HG03139 (cell line): Measurements from ENCODE around the gene USF2.
"Not testable (repeated sequence)": the region's sequence is repeated elsewhere in the genome, so short reads cannot be mapped to it uniquely, and the experiment has no call there.

Experiments
- ATAC-seq: cut with Tn5 transposase; IDR thresholded peaks from one replicate; pipeline ENCODE4 v1.9.1; 2021; ENCODE audit not compliant: unreplicated experiment

Gene USF2

GRCh38 chr19:35284153-35285094 lies 15.7 kb downstream of the USF2 start:
- ATAC-seq: no peak

DNA sequence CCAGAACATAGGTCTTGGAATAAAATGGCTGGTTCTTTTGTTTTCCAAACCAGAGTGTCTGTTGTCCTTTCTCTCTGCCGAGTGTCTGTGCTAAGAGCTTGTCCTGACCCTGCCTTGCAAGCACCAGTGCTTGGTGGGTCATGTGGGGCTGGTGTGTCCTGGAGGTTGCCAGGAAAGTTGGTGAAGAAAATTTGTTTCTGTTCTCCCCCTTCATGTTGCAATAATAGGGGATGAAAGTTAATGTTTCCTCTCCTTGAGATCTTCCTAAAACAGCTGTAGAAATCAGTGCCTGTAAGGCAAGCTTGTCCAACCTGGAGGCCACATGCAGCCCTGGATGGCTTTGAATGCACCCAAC lies 16.3 kb downstream of the USF2 start:
- no peak for ATAC-seq

GRCh38 chr19:35285465-35285864 lies 16.7 kb downstream of the USF2 start:
- not testable (repeated sequence) for ATAC-seq

DNA sequence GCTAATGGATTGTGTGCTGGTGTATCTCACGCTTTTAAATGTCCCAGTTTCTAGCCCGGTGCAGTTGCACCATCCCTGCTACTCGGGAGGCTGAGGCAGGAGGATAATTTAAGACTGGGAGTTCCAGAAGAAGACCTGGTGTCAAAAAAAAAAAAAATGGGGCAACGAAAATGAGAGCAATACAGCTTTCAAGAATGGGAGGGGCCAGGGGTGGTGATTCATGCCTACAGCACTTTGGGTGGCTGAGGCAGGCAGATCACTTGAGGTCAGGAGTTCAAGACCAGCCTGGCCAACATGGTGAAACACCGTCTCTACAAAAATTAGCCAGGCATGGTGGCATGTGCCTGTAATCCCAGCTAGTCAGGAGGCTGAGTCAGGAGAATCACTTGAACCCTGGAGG lies 17.3 kb downstream of the USF2 start:
- ATAC-seq: not testable (repeated sequence)

DNA sequence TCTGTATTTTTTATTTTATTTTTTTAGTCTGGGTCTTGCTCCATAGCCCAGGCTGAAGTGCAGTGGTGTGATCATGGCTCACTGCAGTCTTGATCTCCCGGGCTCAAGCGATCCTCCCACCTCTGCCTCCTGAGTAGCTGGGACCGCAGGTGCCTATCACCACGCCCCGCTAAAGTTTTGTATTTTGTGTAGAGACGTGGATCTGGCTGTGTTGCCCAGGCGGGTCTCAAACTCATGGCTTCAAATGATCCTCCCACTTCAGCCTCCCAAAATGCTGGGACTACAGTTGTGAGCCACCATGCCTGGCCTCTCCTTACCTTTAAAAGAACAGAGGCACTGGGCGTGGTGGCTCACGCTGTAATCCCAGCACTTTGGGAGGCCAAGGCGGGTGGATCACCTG lies 19.0 kb downstream of the USF2 start:
- no peak for ATAC-seq

- ATAC-seq: no peak
Measured at GRCh38 chr19:35288331-35288730, 19.6 kb downstream of the USF2 start.

GRCh38 chr19:35288906-35289305 lies 20.1 kb downstream of the USF2 start:
- no peak for ATAC-seq

GRCh38 chr19:35290381-35291127 lies 21.8 kb downstream of the USF2 start:
- ATAC-seq: no peak

GRCh38 chr19:35291259-35291658 lies 22.5 kb downstream of the USF2 start:
- ATAC-seq: no peak

GRCh38 chr19:35291916-35292315 lies 23.2 kb downstream of the USF2 start, which contains the start of gene MAG:
MAG (plus strand) TSS chr19:35292161; CDS start chr19:35295409, 3,248 bp downstream.
- no peak for ATAC-seq

GRCh38 chr19:35292421-35293362 lies 23.9 kb downstream of the USF2 start:
- no peak for ATAC-seq

DNA sequence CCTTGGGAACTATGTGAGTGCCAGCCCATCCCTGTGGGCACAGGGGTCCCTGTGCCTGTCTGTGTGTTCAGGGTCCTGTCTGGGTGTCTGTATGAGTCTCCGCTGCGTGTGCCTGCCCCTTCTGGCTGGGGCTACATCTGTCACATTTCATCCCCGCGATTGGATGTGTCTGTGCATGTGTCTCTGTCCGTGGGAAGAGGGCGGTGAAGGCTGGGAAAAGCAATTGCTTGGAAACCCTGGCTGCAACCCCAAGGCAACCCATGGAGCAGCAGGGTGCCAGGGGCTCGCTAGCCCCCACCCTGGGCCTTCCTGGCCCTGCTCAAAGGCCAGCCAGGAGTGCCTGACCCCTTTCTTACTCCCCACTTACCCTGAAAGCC lies 24.6 kb downstream of the USF2 start:
- ATAC-seq: no peak

- ATAC-seq: no peak
Measured at GRCh38 chr19:35293808-35294207, 25.0 kb downstream of the USF2 start.

DNA sequence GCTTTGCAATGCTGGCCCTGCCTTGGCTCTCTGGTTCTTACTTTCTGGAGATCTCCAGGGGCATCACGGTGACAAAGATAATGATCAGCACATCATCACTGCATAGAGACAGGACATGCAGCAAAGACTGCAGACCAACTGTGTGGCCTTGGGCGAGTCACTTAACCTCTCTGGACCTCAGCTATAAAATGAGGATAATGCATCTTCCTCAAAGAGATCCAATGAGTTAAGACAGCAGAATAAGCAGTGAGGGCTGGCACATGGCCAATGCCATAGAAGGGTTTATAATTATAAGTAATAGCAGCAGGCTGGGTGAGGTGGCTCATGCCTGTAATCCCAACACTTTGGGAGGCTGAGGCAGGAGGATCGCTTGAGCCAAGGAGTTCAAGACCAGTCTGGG lies 25.6 kb downstream of the USF2 start:
- no peak for ATAC-seq

DNA sequence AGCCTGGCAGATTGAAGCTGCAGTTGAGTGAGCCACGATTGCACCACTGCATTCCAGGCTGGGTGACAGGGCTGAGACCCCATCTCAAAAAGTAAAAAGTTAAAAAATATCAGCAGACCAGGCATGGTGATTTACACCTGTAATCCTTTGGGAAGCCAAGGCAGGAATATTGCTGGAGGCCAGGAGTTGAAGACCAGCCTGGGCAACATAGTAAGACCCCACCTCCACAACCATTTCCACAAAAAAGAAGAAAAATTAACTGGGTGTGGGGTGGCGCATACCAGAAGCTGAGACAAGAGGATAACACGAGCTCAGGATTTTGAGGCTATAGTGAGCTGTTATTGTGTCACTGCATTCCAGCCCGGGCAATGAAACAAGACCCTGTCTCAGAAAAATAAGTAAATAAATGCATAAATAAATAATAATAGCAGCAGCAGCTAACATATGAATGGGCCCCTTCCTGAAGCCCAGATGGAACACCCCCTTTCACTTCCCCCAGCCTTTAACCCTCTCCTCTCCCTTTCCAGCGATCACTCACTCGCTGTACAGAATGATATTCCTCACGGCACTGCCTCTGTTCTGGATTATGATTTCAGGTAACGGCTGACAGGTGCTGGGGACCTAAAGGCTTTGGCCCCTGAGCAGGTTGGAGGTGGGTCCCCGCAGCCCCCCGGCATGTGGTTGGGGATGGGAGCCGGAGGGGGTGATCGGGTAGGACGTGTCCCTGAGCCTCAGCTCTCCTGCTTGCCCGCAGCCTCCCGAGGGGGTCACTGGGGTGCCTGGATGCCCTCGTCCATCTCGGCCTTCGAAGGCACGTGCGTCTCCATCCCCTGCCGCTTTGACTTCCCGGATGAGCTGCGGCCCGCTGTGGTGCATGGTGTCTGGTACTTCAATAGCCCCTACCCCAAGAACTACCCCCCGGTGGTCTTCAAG lies 26.4 kb downstream of the USF2 start:
- no peak for ATAC-seq

- no peak for ATAC-seq
Measured at GRCh38 chr19:35295792-35296462, 27.2 kb downstream of the USF2 start.

- no peak for ATAC-seq
Measured at GRCh38 chr19:35296644-35297514, 28.1 kb downstream of the USF2 start.

DNA sequence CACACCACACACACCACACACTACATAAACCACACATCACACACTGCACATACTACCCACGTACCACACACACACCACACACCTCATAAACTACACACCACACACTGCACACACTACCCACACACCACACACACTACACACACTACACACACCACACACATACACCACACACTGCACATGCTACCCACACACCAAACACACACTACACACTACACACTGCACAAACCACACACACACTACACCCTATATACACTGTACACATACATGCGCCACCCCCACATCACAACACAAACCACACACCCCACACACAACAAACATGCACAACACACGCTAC lies 28.7 kb downstream of the USF2 start:
- no peak for ATAC-seq

GRCh38 chr19:35297922-35298321 lies 29.2 kb downstream of the USF2 start:
- no peak for ATAC-seq
